H1 (cell line): Measurements from ENCODE around the gene STK11. TPM values are rescaled to one million over a fixed set of nuclear protein-coding genes. Genes with fewer than 3 reads are reported as not detected.
A peak's percentile ranks its signal among the peaks of the same experiment; 100 is the strongest.

Experiments used
- CTCF ChIA-PET: fragments of 300-600 bp; sonication (Branson Sonifier 250); formaldehyde crosslinking; loops from one replicate; lab custom pipeline; 2021; ENCODE audit not compliant: partially characterized antibody; lab: Charles Lee
- POLR2A ChIA-PET: fragments of 300-600 bp; sonication (Branson Sonifier 250); formaldehyde crosslinking; loops from one replicate; lab custom pipeline; 2021; ENCODE audit warnings: inconsistent platforms; ENCODE audit not compliant: partially characterized antibody; lab: Charles Lee
- DNase-seq, 2 experiments: peaks; one replicate each; pipeline versions ENCODE4 v3.0.0 to v3.0.0-alpha.2; 2010 to 2022; ENCODE audit warnings: low spot score in 2 of 2, low read depth in 1 of 2, mixed read lengths in 1 of 2
- FAIRE-seq: peaks from 2 replicates; lab custom pipeline; 2011; peaks lifted over from hg19 to GRCh38; lab: Jason Lieb, UNC
- H2AFZ ChIP-seq: 2 replicates; pipeline ENCODE4 v1.8.1; 2012; ENCODE audit warnings: low read length, inconsistent platforms
- H2AK5ac ChIP-seq: 2 replicates; pipeline ENCODE4 v1.6.1; 2013; ENCODE audit warnings: low read depth, low read length
- H2BK120ac ChIP-seq: replicated peaks from 2 replicates; pipeline ENCODE3; 2013; ENCODE audit warnings: low read depth, low read length, inconsistent platforms
- H2BK12ac ChIP-seq: 2 replicates; pipeline ENCODE4 v1.6.1; 2013; ENCODE audit warnings: low read depth, low read length
- H2BK15ac ChIP-seq: 2 replicates; pipeline ENCODE4 v1.6.1; 2013; ENCODE audit warnings: low read length
- H2BK20ac ChIP-seq: 2 replicates; pipeline ENCODE4 v1.6.1; 2013; ENCODE audit warnings: low read length
- H2BK5ac ChIP-seq: 2 replicates; pipeline ENCODE4 v1.6.1; 2013; ENCODE audit warnings: low read depth, low read length
- H3K14ac ChIP-seq: 2 replicates; pipeline ENCODE4 v1.6.1; 2013; ENCODE audit warnings: inconsistent platforms; ENCODE audit not compliant: insufficient read length
- H3K18ac ChIP-seq: 2 replicates; pipeline ENCODE4 v1.6.1; 2013; ENCODE audit warnings: low read length; ENCODE audit errors: extremely low read depth
- H3K23ac ChIP-seq: 2 replicates; pipeline ENCODE4 v1.6.1; 2013; ENCODE audit warnings: inconsistent platforms; ENCODE audit not compliant: insufficient read length
- H3K23me2 ChIP-seq: 2 replicates; pipeline ENCODE4 v1.6.1; 2013; ENCODE audit warnings: low read depth, low read length
- H3K27ac ChIP-seq: 2 replicates; pipeline ENCODE4 v1.6.1; 2011; ENCODE audit warnings: low read depth, low read length, inconsistent platforms
- H3K27me3 ChIP-seq, 4 experiments: replicated peaks in 1 of 4; 1 replicate in 1 of 4; 2 replicates in 3 of 4; pipeline versions ENCODE4 v1.6.1 to v1.8.1; 2011 to 2013; ENCODE audit warnings: low read length in 3 of 4, mild to moderate bottlenecking in 3 of 4, inconsistent platforms in 2 of 4, mixed read lengths in 2 of 4, moderate library complexity in 1 of 4; ENCODE audit not compliant: control insufficient read depth in 3 of 4, insufficient read depth in 3 of 4; ENCODE audit errors: extremely low read depth in 1 of 4
- H3K36me3 ChIP-seq, 4 experiments: 2 replicates each; pipeline versions ENCODE4 v1.6.1 to v1.8.1; 2011 to 2013; ENCODE audit warnings: mild to moderate bottlenecking in 4 of 4, low read length in 3 of 4, moderate library complexity in 2 of 4, control low read depth in 1 of 4, inconsistent platforms in 1 of 4; ENCODE audit not compliant: insufficient read depth in 4 of 4, control insufficient read depth in 2 of 4
- H3K4ac ChIP-seq: replicated peaks from 2 replicates; pipeline ENCODE3; 2013; ENCODE audit warnings: low read length, low read depth, mixed read lengths, inconsistent platforms; ENCODE audit not compliant: insufficient read length
- H3K4me1 ChIP-seq, 4 experiments: replicated peaks in 1 of 4; 1 replicate in 1 of 4; 2 replicates in 3 of 4; pipeline versions ENCODE4 v1.6.1 to v1.8.1; 2011 to 2013; ENCODE audit warnings: low read length in 3 of 4, inconsistent platforms in 2 of 4, mixed read lengths in 1 of 4; ENCODE audit not compliant: insufficient read depth in 4 of 4, control insufficient read depth in 3 of 4
- H3K4me2 ChIP-seq, 2 experiments: 2 replicates each; pipeline versions ENCODE4 v1.6.1 to v1.8.1; 2011 to 2013; ENCODE audit warnings: low read depth in 2 of 2, low read length in 2 of 2, control low read depth in 1 of 2, inconsistent platforms in 1 of 2, mild to moderate bottlenecking in 1 of 2; ENCODE audit not compliant: insufficient read depth in 1 of 2
- H3K4me3 ChIP-seq, 4 experiments: fragments of 200-600, 300-600 bp in 1 of 4; sonication (generic), shearing (Covaris generic), sonication (Bioruptor Twin) in 1 of 4; 2 replicates each; pipeline versions ENCODE4 v1.5.1 to v1.8.1; 2011 to 2016; ENCODE audit warnings: low read length in 4 of 4, low read depth in 3 of 4, control low read depth in 2 of 4, inconsistent platforms in 2 of 4, mild to moderate bottlenecking in 2 of 4, mixed read lengths in 1 of 4, moderate library complexity in 1 of 4; ENCODE audit not compliant: insufficient read depth in 2 of 4; ENCODE audit errors: extremely low read depth in 1 of 4
- H3K56ac ChIP-seq: replicated peaks from 2 replicates; pipeline ENCODE3; 2013; ENCODE audit warnings: low read depth, mild to moderate bottlenecking, mixed read lengths, low read length, inconsistent platforms; ENCODE audit not compliant: insufficient read length
- H3K79me1 ChIP-seq: 2 replicates; pipeline ENCODE4 v1.6.1; 2013; ENCODE audit warnings: low read depth, low read length, control low read depth
- H3K79me2 ChIP-seq, 2 experiments: 2 replicates each; pipeline versions ENCODE4 v1.6.1 to v1.8.1; 2012 to 2013; ENCODE audit warnings: low read length in 2 of 2, mild to moderate bottlenecking in 2 of 2, inconsistent platforms in 1 of 2; ENCODE audit not compliant: insufficient read depth in 2 of 2, control insufficient read depth in 1 of 2
- H3K9ac ChIP-seq, 4 experiments: replicated peaks in 1 of 4; 1 replicate in 1 of 4; 2 replicates in 3 of 4; pipeline versions ENCODE4 v1.6.1 to v1.8.1; 2011 to 2013; ENCODE audit warnings: low read depth in 3 of 4, low read length in 3 of 4, control low read depth in 2 of 4, mild to moderate bottlenecking in 2 of 4, moderate library complexity in 2 of 4, inconsistent platforms in 1 of 4; ENCODE audit errors: extremely low read depth in 1 of 4
- H3K9me3 ChIP-seq, 2 experiments: 2 replicates each; pipeline versions ENCODE4 v1.6.1 to v1.8.1; 2012 to 2013; ENCODE audit warnings: mild to moderate bottlenecking in 2 of 2, moderate library complexity in 2 of 2, control low read depth in 1 of 2, inconsistent platforms in 1 of 2, low read depth in 1 of 2, low read length in 1 of 2, mixed read lengths in 1 of 2; ENCODE audit not compliant: insufficient read depth in 2 of 2
- H4K20me1 ChIP-seq, 2 experiments: replicated peaks in 1 of 2; 2 replicates each; pipeline versions ENCODE3 to v1.8.1; 2011 to 2013; ENCODE audit warnings: inconsistent platforms in 2 of 2, low read length in 2 of 2, mild to moderate bottlenecking in 1 of 2; ENCODE audit not compliant: insufficient read depth in 2 of 2, control insufficient read depth in 1 of 2
- H4K5ac ChIP-seq: 2 replicates; pipeline ENCODE4 v1.6.1; 2013; ENCODE audit warnings: low read length, low read depth, mixed read lengths, inconsistent platforms; ENCODE audit not compliant: insufficient read length
- H4K8ac ChIP-seq: 2 replicates; pipeline ENCODE4 v1.8.0; 2013; ENCODE audit warnings: mild to moderate bottlenecking, moderate library complexity, low read length, inconsistent platforms; ENCODE audit not compliant: insufficient read depth; ENCODE audit errors: extremely low read depth
- H4K91ac ChIP-seq: replicated peaks from 2 replicates; pipeline ENCODE3; 2013; ENCODE audit warnings: low read length, mixed read lengths, inconsistent platforms; ENCODE audit not compliant: insufficient read length
- BCL11A ChIP-seq, 2 experiments: IDR thresholded peaks; one replicate each; pipeline ENCODE4 v1.6.1; 2011; ENCODE audit warnings: low read depth in 2 of 2, low read length in 2 of 2, mild to moderate bottlenecking in 2 of 2
- CHD1 ChIP-seq: IDR thresholded peaks from 2 replicates; pipeline ENCODE4 v1.6.1; 2012; ENCODE audit warnings: low read depth, low read length, improper control_type of control experiment
- CREB1 ChIP-seq: IDR thresholded peaks from 2 replicates; pipeline ENCODE4 v1.6.1; 2012; ENCODE audit warnings: inconsistent platforms
- EGR1 ChIP-seq: IDR thresholded peaks from 2 replicates; pipeline ENCODE4 v1.6.1; 2011; ENCODE audit warnings: low read depth, low read length, borderline replicate concordance
- EP300 ChIP-seq, 2 experiments: IDR thresholded peaks; 1 replicate in 1 of 2; 2 replicates in 1 of 2; pipeline ENCODE4 v1.6.1; 2011 to 2012; ENCODE audit warnings: low read depth in 2 of 2, low read length in 2 of 2, mild to moderate bottlenecking in 2 of 2, borderline replicate concordance in 1 of 2, inconsistent platforms in 1 of 2, moderate library complexity in 1 of 2
- GABPA ChIP-seq: IDR thresholded peaks from 2 replicates; pipeline ENCODE4 v1.6.1; 2011; ENCODE audit warnings: mild to moderate bottlenecking, low read length, moderate library complexity, borderline replicate concordance; ENCODE audit not compliant: insufficient read depth
- KDM5A ChIP-seq: fragments of 200-600 bp; IDR thresholded peaks from 2 replicates; pipeline ENCODE4 v1.7.1; 2012; ENCODE audit warnings: mild to moderate bottlenecking, low read length, inconsistent platforms, mixed read lengths
- RAD21 ChIP-seq, 2 experiments: IDR thresholded peaks in 1 of 2; conservative IDR thresholded peaks in 1 of 2; 2 replicates each; pipeline ENCODE4 v1.6.1; 2011; ENCODE audit warnings: low read depth in 2 of 2, low read length in 2 of 2, improper control_type of control experiment in 1 of 2, inconsistent platforms in 1 of 2, mild to moderate bottlenecking in 1 of 2, moderate library complexity in 1 of 2
- SP2 ChIP-seq: IDR thresholded peaks from 2 replicates; pipeline ENCODE4 v1.6.1; 2012; ENCODE audit warnings: mild to moderate bottlenecking, low read length, inconsistent platforms
- TAF1 ChIP-seq: IDR thresholded peaks from 2 replicates; pipeline ENCODE4 v1.6.1; 2011; ENCODE audit warnings: mild to moderate bottlenecking, low read depth, low read length
- TBP ChIP-seq: IDR thresholded peaks from 2 replicates; pipeline ENCODE4 v1.6.1; 2011; ENCODE audit warnings: low read depth, low read length, improper control_type of control experiment
- whole genome bisulfite sequencing, 2 experiments: shearing (Covaris generic) in 1 of 2; methylation state at CpG; one replicate each; pipeline versions ENCODE4 v1.1.6 to v1.1.7; 2013 to 2015; ENCODE audit warnings: low lambda C conversion rate in 2 of 2, mixed read lengths in 2 of 2, inconsistent platforms in 1 of 2, low coverage in 1 of 2, missing lambda C conversion rate in 1 of 2; ENCODE audit not compliant: insufficient replicate concordance in 2 of 2, insufficient coverage in 1 of 2, insufficient read length in 1 of 2; ENCODE audit errors: extremely low coverage in 1 of 2, missing lambda C conversion rate in 1 of 2; 5-methylcytosine and 5-hydroxymethylcytosine counted together
- polyA plus RNA-seq, 7 experiments: library from polyadenylated mRNA; depleted of rRNA in 3 of 7; stranded (reverse) in 5 of 7; unstranded in 2 of 7; fragments of >200 nt in 5 of 7; fragments of 200-250 nt in 2 of 7; gene quantifications; 1 replicate in 5 of 7; 2 replicates in 1 of 7; 4 replicates in 1 of 7; pipeline versions ENCODE4 v1.2.1 to v1.2.3, GENCODE V29; 2011 to 2013; ENCODE audit warnings: missing spikeins in 2 of 7, mixed read lengths in 2 of 7
- total RNA-seq: library from RNA; stranded (reverse); fragmentation: NEBNext Ultra II Directional; extraction: Animal tissue kit (Norgen Biotek cat#: 25700); gene quantifications from 2 replicates; pipeline ENCODE4 v1.2.1, GENCODE V29; 2021

STK11 gene
- total and polyA plus RNA-seq, 2 of the 8 experiments (the other 6 are each of a cell fraction or from before 2014, with no cell fraction given): 45.3 to 70.7 TPM

GRCh38 chr19:1245494-1246264 lies 40.1 kb downstream of the STK11 start:
- Histone ChIP-seq H3K23me2 (peaks cover 4% of the 10 kb centered on the region; the same call in 1 of the 2 replicates), H3K14ac (no peak overlapping the region), H4K8ac (no peak overlapping the region), H3K4ac (no peak overlapping the region), H2BK5ac (no peak overlapping the region), H3K4me3 (no peak overlapping the region), H3K9me3 (no peaks in the 10 kb centered on the region), H2BK12ac (no peak overlapping the region), H3K27me3 (no peaks in the 10 kb centered on the region), H3K79me1 (peaks cover 9% of the 10 kb centered on the region), H3K23ac (no peak overlapping the region), H3K9ac (no peak overlapping the region), H3K27ac (no peak overlapping the region), H3K4me1 (peaks cover 0 to 21% (median 7%) of the 10 kb centered on the region in 4 experiments; a peak in 6 of 7 replicates), H4K20me1 (peaks cover 0 to 9% of the 10 kb centered on the region in 2 experiments), H2AK5ac (0 out of 2 replicates have a peak overlapping the region, but pooled peaks have one; percentile 75), H3K4me2 (no peak overlapping the region), H2BK20ac (no peak overlapping the region), H3K36me3 (peaks cover 0 to 8% (median 0%) of the 10 kb centered on the region in 4 experiments; a peak in 2 of 8 replicates), H3K18ac (no peak overlapping the region; the same call in 1 of the 2 replicates), H2AFZ (no peak overlapping the region), H4K91ac (no peak overlapping the region), H2BK120ac (no peak overlapping the region), H3K79me2 (peaks cover 0 to 15% of the 10 kb centered on the region in 2 experiments; a peak in 1 of 4 replicates), H3K56ac (no peak overlapping the region), H4K5ac (no peak overlapping the region), H2BK15ac (no peak overlapping the region)
- DNase-seq: no peak
- ChIA-PET POLR2A (interaction anchor here (0.6 to 10.1 kb wide), 8 partner anchors 8 to 175 kb away, joined by 3 to 355 read pairs (median 4); partner anchors contain the start of genes CIRBP and FAM174C), CTCF (interaction anchor here (0.6 to 7.7 kb wide), 7 partner anchors 17 to 719 kb away, joined by 3 to 212 read pairs (median 14); partner anchors contain the start of gene CIRBP)
- 91% methylated on average over 25 of the region's 26 CpGs; no CpG with 5 or more reads in 1 of the 2 experiments for WGBS, 2 experiments
- TF ChIP-seq EGR1 (no peak), EP300 (IDR thresholded peaks at IDR 0.05; ENCODE audit: borderline replicate concordance in 1 of 2, low read depth in 2 of 2, low read length in 2 of 2) (no peak), GABPA (no peak), CREB1 (no peak), TBP (no peak), KDM5A (no peak), CHD1 (no peak), TAF1 (no peak), BCL11A (IDR thresholded peaks at IDR 0.05; ENCODE audit: low read depth in 2 of 2, low read length in 2 of 2) (no peak), SP2 (no peak), RAD21 (IDR thresholded peaks at IDR 0.05 in 1 of 2, conservative IDR thresholded peaks at IDR 0.05 in 1 of 2; ENCODE audit: low read depth in 2 of 2, low read length in 2 of 2) (no peak)
- FAIRE-seq: no peak
